ENCODE results near the gene CHST5.
"Not testable (repeated sequence)": the region's sequence is repeated elsewhere in the genome, so short reads cannot be mapped to it uniquely, and the experiment has no call there.

The CHST5 gene

DNA sequence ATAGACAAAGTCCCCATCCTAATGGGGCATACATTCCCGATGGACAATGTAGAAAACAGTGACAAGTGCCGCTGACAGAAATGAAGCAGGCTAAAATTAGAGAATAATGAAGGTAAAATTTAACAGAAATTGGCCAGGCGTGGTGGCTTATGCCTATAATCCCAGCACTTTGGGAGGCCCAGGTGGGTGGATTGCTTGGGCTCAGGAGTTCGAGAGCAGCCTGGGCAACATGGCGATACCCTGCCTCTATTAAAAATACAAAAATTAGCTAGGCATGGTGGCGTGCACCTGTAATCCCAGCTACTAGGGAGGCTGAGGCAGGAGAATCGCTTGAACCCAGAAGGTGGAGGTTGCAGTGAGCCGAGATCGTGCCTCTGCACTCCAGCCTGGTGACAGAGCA, 12.5 kb upstream of the CHST5 start:
- FAIRE-seq, result not testable (repeated sequence)

DNA sequence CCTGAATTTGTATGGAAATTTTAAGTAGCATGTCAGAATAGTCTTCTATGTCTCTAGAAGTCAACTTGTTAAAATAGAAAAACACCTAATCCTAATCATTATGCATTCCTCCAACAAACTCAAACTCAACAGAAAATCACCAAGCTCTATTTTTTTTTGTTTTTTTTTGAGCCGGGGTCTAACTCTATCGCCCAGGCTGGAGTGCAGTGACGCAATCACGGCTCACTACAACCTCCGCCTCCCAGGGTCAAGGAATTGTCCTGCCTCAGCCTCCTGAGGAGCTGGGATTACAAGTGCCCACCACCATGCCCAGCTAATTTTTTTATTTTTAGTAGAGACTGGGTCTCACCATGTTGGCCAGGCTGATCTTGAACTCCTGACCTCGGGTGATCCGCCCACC, 10.4 kb upstream of the CHST5 start:
- no peak for FAIRE-seq

GRCh38 chr16:75545879-75546278, 10.0 kb upstream of the CHST5 start:
- FAIRE-seq, result not testable (repeated sequence)

DNA sequence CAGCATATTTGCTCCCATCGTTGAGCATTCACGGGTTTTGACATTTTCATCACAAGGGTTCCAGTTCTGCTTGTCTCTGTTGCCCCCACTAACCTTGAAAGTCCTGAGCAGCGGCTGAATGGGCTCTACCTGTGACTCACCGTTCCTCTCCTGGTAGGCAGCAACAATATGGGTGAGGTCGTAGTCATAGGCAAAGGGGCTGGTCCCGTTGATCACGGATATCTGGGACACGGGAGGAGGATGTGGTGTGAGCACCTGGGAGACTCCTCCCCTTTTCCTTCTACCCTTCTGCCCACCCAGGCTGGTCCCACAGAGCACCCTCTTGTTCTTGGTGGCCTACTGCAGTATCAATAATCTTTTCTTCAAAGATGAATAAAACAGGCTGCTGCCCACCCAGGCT, 6.6 kb upstream of the CHST5 start:
- not testable (repeated sequence) for FAIRE-seq

- FAIRE-seq, result no peak
These were observed 5.3 kb upstream of the CHST5 start for GRCh38 chr16:75541236-75541635.

DNA sequence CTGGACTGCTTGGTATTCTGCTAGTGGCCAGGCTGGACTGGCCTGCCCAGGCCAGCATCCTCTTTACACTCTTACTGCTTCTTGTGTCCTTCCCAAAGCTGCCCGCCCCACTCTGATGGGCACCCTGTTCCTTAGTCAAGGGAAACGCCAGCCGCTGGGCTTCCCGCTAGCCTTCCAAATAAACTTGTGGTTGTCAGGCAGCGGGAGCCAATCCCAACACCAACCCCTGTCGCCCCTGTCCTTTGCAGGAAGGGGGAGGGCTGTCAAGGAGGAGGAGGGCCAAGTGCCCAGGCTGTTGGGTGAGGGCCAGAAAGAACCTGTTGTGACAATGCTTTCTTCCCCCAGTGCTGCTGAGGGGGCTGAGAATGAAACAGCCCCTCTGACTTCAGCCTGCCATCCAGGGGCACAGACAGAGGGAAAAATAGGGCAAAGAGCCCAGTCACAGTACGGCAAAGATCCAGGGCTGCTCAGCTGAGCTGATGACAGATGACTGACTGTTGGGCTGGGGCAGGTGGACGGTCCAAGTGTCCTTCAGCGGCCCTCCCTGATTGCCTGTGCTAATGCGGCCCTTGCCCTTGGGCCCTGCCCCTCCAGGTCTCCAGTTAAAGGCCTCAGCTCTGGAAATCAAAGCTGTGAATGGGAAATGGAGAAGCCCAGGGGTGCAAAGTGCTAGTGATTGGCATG, 3.1 kb upstream of the CHST5 start:
- FAIRE-seq, result not testable (repeated sequence)

- FAIRE-seq, result no peak
These were observed 1.9 kb upstream of the CHST5 start for GRCh38 chr16:75537776-75538175.

DNA sequence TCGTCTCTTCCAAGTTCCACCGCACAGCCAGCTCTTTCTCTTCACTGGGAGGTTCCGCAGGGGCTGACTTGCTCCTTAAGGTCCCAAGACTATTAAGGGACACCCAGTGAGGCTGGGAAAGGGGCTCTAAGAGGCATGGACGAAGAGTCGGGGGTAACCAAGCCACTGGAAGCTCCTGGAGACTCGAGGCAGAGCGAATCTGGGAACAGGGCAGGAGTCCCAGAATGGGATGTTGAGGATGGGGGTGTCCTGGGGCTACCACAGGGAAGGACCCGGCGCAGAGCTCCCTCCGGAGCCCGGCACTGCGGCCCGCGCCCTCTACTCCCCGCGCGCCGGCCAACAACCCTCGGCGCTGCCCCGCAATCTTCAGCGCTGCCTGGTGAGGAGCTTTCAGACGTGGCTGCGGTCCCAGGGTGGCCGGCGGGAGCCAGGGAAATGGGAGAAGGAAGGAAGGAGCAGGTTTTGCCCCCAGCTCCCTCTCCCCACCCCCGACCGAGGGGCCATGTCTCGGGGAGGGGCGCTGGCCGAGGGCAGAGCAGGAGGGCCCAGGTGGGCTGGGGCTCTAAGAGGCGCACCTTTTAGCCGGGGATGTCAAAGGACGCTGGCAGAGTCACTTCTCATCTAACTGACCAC, 581 bp downstream of the CHST5 start:
- FAIRE-seq, result no peak

DNA sequence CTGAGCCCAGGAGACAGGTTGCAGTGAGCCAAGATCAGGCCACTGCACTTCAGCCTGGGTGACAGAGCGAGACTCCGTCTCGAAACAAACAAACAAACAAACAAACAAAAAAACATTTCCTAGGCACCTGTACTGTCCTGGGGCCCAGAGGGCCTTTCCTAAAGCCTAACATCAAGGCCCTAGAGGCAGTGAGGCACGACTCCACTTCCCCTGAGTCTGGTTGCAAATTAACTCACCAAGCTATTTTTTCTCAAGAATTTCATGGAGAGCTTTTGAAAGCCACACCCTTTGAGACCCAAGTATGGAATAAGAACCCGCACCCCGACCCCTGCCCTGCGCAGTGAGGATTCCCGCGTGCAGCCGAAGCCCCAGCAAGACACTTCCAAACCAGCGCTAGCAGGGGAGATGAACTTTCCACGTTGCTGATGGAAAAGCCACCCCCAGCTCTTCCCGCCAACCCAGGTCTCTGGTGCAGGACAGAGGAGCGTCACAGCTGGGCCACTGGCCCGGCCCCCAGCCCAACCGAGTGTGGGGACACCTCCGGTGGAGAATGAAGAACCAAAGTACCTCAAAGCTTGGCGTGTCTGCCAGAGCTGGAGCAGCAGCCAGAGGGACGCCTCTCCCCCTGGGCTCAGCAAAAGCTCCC, 1.2 kb downstream of the CHST5 start:
- FAIRE-seq, result no peak

DNA sequence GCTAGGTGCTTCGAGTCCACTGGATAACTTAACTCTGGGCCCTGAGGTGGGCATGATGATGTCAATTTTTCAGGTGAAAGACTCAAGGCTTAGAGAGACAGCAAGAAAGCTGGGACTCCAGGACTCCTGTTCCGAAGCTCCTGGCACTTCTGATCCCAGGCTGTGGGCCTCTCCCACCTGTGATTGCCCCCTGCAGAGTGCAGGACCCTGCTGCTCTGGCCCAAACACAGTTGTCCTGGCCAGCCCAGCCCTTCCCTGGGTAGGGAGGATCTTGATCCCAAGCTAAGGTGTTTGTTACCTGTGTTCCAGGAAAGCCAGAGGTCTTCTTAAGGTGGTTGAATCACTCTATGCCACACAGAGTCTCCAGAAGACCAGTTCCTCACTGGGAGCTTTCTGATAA, 3.1 kb downstream of the CHST5 start:
- no peak for FAIRE-seq

GRCh38 chr16:75532142-75532765, 3.7 kb downstream of the CHST5 start:
- FAIRE-seq, result no peak

DNA sequence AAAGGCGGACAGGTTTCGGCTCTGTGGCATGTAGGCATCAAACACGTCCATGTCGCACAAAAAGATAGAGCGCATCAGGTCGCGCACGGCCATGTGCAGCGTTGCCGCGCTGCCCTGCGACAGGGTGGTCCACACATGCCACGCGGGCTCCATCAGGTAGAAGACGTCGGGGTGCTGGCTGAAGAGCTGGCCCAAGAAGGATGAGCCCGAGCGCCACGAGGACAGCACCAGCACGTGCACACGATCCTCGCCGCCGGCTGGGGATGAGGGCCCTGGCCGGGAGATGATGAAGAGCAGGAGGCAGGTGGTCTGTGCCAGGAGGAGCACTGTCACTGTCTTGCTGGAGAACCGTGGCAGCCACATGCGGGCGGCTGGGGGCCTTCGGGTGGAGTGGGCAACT, 5.9 kb downstream of the CHST5 start:
- no peak for FAIRE-seq

GRCh38 chr16:75529056-75529905, 6.6 kb downstream of the CHST5 start:
- no peak for FAIRE-seq

- FAIRE-seq, result no peak
These were observed 8.0 kb downstream of the CHST5 start for GRCh38 chr16:75527825-75528299.

DNA sequence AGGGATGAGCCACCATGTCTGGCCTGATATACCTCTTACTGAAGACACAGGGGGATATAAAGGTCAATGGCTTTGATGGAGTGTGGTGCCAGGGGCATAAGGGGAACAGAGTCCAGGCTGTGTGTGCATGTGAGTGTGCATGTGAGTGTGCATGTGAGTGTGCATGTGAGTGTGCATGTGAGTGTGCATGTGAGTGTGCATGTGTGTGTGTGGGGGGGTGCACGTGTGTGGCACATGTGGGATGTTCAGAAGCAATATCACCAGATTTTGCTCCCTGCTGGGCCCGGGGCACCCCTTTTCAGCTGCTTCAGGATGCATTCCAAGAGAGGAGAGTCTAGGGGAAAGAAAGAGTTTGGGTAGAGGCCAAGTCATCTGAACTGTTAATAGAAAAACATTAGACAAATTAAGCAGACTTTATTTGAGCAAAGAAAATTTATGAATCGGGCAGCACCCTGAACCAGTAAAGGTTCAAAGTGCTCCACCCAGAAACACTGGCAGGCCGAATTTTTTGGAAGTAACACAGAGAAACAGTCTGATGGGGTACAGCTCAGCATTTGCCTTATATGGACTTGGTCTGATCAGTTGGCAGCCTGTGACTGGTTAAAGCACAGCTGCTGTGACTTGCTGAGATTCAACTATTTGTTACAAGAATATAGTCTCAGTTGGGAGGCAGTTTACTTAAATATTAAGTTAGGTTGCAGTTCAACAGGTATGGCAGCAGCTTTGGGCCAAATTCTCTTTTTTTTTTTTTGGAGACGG, 9.7 kb downstream of the CHST5 start:
- no peak for FAIRE-seq

DNA sequence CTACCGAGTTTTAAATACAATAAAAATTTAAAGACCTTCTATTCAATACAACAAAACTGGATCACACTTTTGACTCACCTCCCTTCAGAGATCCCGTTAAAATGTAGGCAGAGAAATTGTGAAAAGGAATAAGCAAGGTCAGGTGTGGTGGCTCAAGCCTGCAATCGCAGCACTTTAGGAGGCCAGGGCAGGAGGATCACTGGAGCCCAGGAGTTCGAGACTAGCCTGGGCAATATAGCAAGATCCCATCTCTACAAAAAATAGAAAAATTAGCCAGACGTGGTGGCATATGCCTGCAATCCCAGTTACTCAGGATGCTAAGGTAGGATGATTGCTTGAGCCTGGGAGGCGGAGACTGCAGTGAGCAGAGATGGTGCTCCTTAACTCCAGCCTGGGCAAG, 16.7 kb downstream of the CHST5 start:
- FAIRE-seq, result no peak

- FAIRE-seq, result not testable (repeated sequence)
These were observed 19.5 kb downstream of the CHST5 start for GRCh38 chr16:75516189-75516966.

DNA sequence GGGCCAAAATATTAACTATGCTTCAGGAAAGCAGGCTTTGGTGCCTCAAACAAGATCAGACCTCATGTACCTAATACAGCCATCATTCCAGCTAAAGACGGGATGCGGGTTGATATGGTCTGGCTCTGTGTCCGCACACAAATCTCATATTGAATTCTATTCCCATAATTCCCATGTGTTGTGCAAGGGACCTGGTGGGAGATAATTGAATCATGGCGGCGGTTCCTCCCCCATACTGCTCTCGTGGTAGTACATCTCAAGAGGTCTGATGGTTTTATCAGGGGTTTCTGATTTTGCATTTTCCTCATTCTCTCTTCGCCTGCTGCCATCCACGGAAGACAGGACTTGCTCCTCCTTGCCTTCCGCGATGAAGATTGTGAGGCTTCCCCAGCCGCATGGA, 21.6 kb downstream of the CHST5 start:
- no peak for FAIRE-seq

DNA sequence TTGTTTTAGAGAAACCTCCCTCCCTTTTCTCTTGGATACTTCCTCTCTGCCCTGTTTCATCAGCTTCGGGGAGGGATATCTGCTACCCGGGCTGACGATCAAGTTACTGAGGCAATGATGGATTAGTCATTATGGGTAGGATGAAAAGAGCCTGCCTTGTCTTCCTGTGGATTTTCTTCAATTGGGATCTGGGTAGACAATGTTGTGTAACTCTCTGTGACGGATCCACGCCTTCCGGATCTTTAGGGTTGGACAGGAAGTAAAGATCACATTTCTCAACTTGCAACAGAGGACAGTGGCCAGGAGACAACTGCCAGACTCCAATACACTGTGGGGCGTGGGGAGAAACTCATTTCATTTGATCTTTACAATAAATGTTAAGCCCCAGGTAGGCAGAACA, 29.3 kb downstream of the CHST5 start:
- no peak for FAIRE-seq

GRCh38 chr16:75506107-75506506, 29.8 kb downstream of the CHST5 start:
- no peak for FAIRE-seq

GRCh38 chr16:75503801-75504200, 32.1 kb downstream of the CHST5 start:
- FAIRE-seq, result no peak
